Osteocyte (in vitro differentiated cells): ENCODE measurements around the gene TPCN2. TPM values are rescaled to one million over a fixed set of nuclear protein-coding genes. Genes with fewer than 3 reads are reported as not detected.

Source experiments
- DNase-seq: peaks from one replicate; pipeline ENCODE4 v3.0.0; 2021; ENCODE audit warnings: mixed read lengths; ENCODE audit not compliant: unreplicated experiment; ENCODE audit errors: extremely low spot score
- H3K27ac Mint-ChIP-seq: one replicate; pipeline ENCODE4 v1.8.0; 2021; ENCODE audit warnings: mild to moderate bottlenecking, mixed read lengths; ENCODE audit not compliant: unreplicated experiment
- H3K27me3 Mint-ChIP-seq: one replicate; pipeline ENCODE4 v1.8.0; 2021; ENCODE audit warnings: mixed read lengths; ENCODE audit not compliant: unreplicated experiment
- H3K36me3 Mint-ChIP-seq: one replicate; pipeline ENCODE4 v1.8.0; 2021; ENCODE audit warnings: mixed read lengths; ENCODE audit not compliant: unreplicated experiment
- H3K4me1 Mint-ChIP-seq: one replicate; pipeline ENCODE4 v1.8.0; 2021; ENCODE audit warnings: mixed read lengths; ENCODE audit not compliant: unreplicated experiment
- H3K4me3 Mint-ChIP-seq: one replicate; pipeline ENCODE4 v1.8.0; 2021; ENCODE audit warnings: mild to moderate bottlenecking, moderate library complexity, mixed read lengths; ENCODE audit not compliant: unreplicated experiment
- H3K9me3 Mint-ChIP-seq: one replicate; pipeline ENCODE4 v1.8.0; 2021; ENCODE audit warnings: mixed read lengths; ENCODE audit not compliant: unreplicated experiment
- total RNA-seq: library from RNA; stranded (reverse); gene quantifications from 2 replicates; pipeline ENCODE4 v1.2.1, GENCODE V29; 2021
- TF ChIP-seq, protein P1 (sequence below): fragments of 200-600 bp; sonication (generic); IDR thresholded peaks from 2 replicates; pipeline ENCODE4 v1.5.0; 2021; ENCODE audit warnings: antibody characterized with exemption, mild to moderate bottlenecking, moderate library complexity

Gene TPCN2
- total RNA-seq, 1 donor from 2014 or later, result 22.4 TPM

DNA sequence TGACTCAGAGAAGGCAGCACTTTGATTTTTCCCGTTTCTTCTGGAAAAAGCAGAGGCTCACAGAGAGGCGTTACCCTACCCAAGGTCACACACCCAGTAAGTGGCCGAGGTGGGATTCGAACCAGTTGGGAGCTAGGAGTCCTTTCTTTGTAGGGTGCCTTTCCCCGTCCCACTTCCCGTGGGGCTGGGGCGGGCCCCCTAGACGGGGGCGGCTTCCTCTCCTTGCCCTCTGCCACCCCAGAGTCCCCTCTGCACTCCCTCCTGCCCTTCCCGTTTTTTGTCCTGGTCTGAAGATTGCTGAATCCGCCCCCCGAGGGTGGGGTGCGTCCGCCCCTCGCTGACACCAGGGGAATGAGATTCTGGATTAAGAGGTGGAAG lies 747 bp downstream of the TPCN2 start:
- peaks cover 2% of the 10 kb centered on the region for H3K27me3 Mint-ChIP-seq
- peak overlapping the region; percentile 63 for H3K27ac Mint-ChIP-seq
- peaks cover 37% of the 10 kb centered on the region for H3K4me1 Mint-ChIP-seq
- no peak for DNase-seq
- no peaks in the 10 kb centered on the region for H3K9me3 Mint-ChIP-seq
- peak overlapping the region; percentile 74 for H3K4me3 Mint-ChIP-seq
- TF ChIP-seq, protein P1, sequence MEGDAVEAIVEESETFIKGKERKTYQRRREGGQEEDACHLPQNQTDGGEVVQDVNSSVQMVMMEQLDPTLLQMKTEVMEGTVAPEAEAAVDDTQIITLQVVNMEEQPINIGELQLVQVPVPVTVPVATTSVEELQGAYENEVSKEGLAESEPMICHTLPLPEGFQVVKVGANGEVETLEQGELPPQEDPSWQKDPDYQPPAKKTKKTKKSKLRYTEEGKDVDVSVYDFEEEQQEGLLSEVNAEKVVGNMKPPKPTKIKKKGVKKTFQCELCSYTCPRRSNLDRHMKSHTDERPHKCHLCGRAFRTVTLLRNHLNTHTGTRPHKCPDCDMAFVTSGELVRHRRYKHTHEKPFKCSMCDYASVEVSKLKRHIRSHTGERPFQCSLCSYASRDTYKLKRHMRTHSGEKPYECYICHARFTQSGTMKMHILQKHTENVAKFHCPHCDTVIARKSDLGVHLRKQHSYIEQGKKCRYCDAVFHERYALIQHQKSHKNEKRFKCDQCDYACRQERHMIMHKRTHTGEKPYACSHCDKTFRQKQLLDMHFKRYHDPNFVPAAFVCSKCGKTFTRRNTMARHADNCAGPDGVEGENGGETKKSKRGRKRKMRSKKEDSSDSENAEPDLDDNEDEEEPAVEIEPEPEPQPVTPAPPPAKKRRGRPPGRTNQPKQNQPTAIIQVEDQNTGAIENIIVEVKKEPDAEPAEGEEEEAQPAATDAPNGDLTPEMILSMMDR, result no peak
- no peaks in the 10 kb centered on the region for H3K36me3 Mint-ChIP-seq

GRCh38 chr11:69050592-69051380 lies 2.1 kb downstream of the TPCN2 start:
- H3K36me3 Mint-ChIP-seq, result no peaks in the 10 kb centered on the region
- TF ChIP-seq, protein P1, result no peak
- H3K27ac Mint-ChIP-seq, result peak overlapping the region; percentile 54
- peak overlapping the region; percentile 42 for H3K4me3 Mint-ChIP-seq
- no peaks in the 10 kb centered on the region for H3K9me3 Mint-ChIP-seq
- peaks cover 31% of the 10 kb centered on the region for H3K4me1 Mint-ChIP-seq
- peaks cover 2% of the 10 kb centered on the region for H3K27me3 Mint-ChIP-seq
- DNase-seq, result no peak

GRCh38 chr11:69051381-69052342 lies 2.9 kb downstream of the TPCN2 start:
- Mint-ChIP-seq H3K27me3 (no peaks in the 10 kb centered on the region), H3K27ac (peak overlapping the region; percentile 54), H3K9me3 (no peaks in the 10 kb centered on the region), H3K36me3 (no peaks in the 10 kb centered on the region), H3K4me1 (peaks cover 31% of the 10 kb centered on the region), H3K4me3 (peak overlapping the region; percentile 42)
- TF ChIP-seq, protein P1, result no peak
- no peak for DNase-seq

DNA sequence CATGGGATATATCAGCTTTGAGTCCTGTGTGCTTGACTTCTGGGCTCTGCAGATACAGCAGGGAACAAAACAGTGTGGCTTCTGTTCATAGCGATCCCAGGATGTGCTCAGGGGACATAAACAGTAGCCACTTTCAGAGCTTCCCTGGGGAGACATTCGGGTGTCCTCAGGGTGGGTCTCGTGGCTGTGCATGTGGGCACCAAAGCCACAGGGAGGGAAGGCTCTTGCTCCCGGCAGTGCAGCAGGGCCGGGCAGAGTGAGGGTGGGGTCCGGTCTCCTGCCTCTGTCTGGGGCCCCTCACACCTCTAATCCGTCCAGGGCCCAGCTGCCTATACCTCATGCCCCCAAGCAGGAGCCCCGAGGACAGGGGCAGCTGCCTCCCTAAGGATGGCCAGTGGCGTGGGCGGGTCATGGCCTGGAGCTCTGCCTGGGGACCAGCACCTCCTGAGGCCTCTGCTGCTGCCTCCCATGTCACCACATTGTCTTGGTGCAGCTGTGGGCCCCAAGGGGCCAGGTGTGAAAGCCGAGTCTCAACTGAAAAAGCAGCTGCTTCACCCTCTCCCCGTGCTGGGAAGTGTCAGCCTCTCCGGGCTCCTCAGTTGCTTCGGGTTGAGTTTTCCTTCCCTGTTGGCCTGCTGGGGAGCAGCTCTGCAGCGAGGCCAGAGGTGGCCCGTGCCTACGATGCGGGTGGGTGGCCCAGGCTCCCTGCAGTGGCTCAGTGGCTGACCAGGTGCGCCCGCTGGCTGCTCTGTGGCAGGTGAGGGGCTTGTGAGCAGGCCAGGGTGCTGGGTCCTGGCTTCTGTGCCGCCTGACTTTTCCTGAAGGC lies 3.8 kb downstream of the TPCN2 start:
- Mint-ChIP-seq H3K4me1 (peaks cover 31% of the 10 kb centered on the region), H3K9me3 (no peaks in the 10 kb centered on the region), H3K36me3 (peaks cover 2% of the 10 kb centered on the region), H3K27ac (peak overlapping the region; percentile 42), H3K27me3 (no peaks in the 10 kb centered on the region), H3K4me3 (no peak overlapping the region)
- TF ChIP-seq, protein P1, result no peak
- no peak for DNase-seq
